K562 (cell line): ENCODE results near the gene MYO3B. TPM values are rescaled to one million over a fixed set of nuclear protein-coding genes. Genes with fewer than 3 reads are reported as not detected.

ENCODE experiments used
- HDAC8 ChIP-seq: fragments of 450-650 bp; IDR thresholded peaks from 2 replicates; pipeline ENCODE4 v1.6.1; 2016; ENCODE audit warnings: mild to moderate bottlenecking, missing genetic modification characterization, moderate library complexity, missing compliant biosample characterization
- MCM3 ChIP-seq: fragments of 450-650 bp; IDR thresholded peaks from 2 replicates; pipeline ENCODE4 v1.6.1; 2016
- MTA2 ChIP-seq: fragments of 450-650 bp; IDR thresholded peaks from 2 replicates; pipeline ENCODE4 v1.6.1; 2016; ENCODE audit warnings: low read depth
- MTA3 ChIP-seq: fragments of 450-650 bp; formaldehyde crosslinking; IDR thresholded peaks from 2 replicates; pipeline ENCODE4 v1.6.1; 2017; ENCODE audit warnings: mild to moderate bottlenecking, borderline replicate concordance
- NCOR1 ChIP-seq: fragments of 450-650 bp; IDR thresholded peaks from 2 replicates; pipeline ENCODE4 v1.6.1; 2016; ENCODE audit warnings: mild to moderate bottlenecking, moderate library complexity
- PHB ChIP-seq: fragments of 250-450 bp; sonication (Bioruptor Pico); IDR thresholded peaks from 2 replicates; pipeline ENCODE4 v1.5.0; 2021
- POLR2AphosphoS5 ChIP-seq: IDR thresholded peaks from 2 replicates; pipeline ENCODE4 v1.6.1; 2011; ENCODE audit warnings: mild to moderate bottlenecking, low read depth, low read length, moderate library complexity; ENCODE audit not compliant: control insufficient read depth, insufficient read depth
- POLR2B ChIP-seq: fragments of 450-650 bp; IDR thresholded peaks from 2 replicates; pipeline ENCODE4 v1.6.1; 2018; ENCODE audit warnings: low read depth; ENCODE audit not compliant: partially characterized antibody
- SIX5 ChIP-seq, 2 experiments: IDR thresholded peaks; 2 replicates each; pipeline ENCODE4 v1.6.1; 2011; ENCODE audit warnings: low read length in 2 of 2, borderline replicate concordance in 1 of 2, low read depth in 1 of 2, mild to moderate bottlenecking in 1 of 2, moderate library complexity in 1 of 2; ENCODE audit not compliant: insufficient read depth in 1 of 2
- SNRNP70 ChIP-seq: fragments of 200-400 bp; formaldehyde crosslinking; optimal IDR thresholded peaks from 2 replicates; pipeline ENCODE3; 2017; ENCODE audit warnings: low read depth, low read length
- TRIM28 ChIP-seq: fragments of 450-650 bp; IDR thresholded peaks from 2 replicates; pipeline ENCODE4 v1.6.1; 2017
- ZBED1 ChIP-seq: IDR thresholded peaks from 2 replicates; pipeline ENCODE4 v1.6.1; 2014
- ZNF24 ChIP-seq: fragments of 450-650 bp; IDR thresholded peaks from 2 replicates; pipeline ENCODE4 v1.6.1; 2016
- ZNF280A ChIP-seq: fragments of 450-650 bp; IDR thresholded peaks from 2 replicates; pipeline ENCODE4 v1.6.1; 2018; ENCODE audit warnings: mild to moderate bottlenecking, low read depth; ENCODE audit not compliant: partially characterized antibody
- ZNF324 ChIP-seq: fragments of 250-450 bp; sonication (Bioruptor Pico); IDR thresholded peaks from 2 replicates; pipeline ENCODE4 v1.4.0; 2020; ENCODE audit warnings: mild to moderate bottlenecking
- ZNF586 ChIP-seq: fragments of 450-650 bp; formaldehyde crosslinking; conservative IDR thresholded peaks from 2 replicates; pipeline ENCODE4 v1.4.0; 2020; ENCODE audit warnings: mild to moderate bottlenecking, moderate library complexity
- polyA plus RNA-seq, 8 experiments: library from polyadenylated mRNA; depleted of rRNA in 4 of 8; stranded (reverse) in 5 of 8; unstranded in 3 of 8; fragments of >200 nt; fragmentation: Nextera tagmentation in 2 of 8; fragmentation: Illumina TruSeq in 1 of 8; extraction: Ambion mirVana in 2 of 8; extraction: Trizol in 1 of 8; gene quantifications; 2 replicates each; pipeline versions ENCODE4 v1.2.1 to v1.2.3, GENCODE V29; 2011 to 2014; ENCODE audit warnings: inconsistent platforms in 1 of 8, missing spikeins in 1 of 8
- total RNA-seq, 7 experiments: library from RNA; depleted of rRNA in 6 of 7; stranded (reverse); fragments of >200 nt in 6 of 7; fragmentation: Illumina TruSeq in 2 of 7; extraction: Trizol in 2 of 7; gene quantifications; 2 replicates each; pipeline versions ENCODE4 v1.2.1 to v1.2.3, GENCODE V29; 2011 to 2021; ENCODE audit warnings: low replicate concordance in 1 of 7
- TF ChIP-seq, protein P1 (sequence below): sonication (generic); formaldehyde crosslinking; IDR thresholded peaks from 2 replicates; pipeline ENCODE4 v1.8.0; 2022; ENCODE audit warnings: missing genetic modification reagents, mild to moderate bottlenecking, borderline replicate concordance
- TF ChIP-seq, protein P2 (sequence below): fragments of 250-450 bp; sonication (Bioruptor Pico); IDR thresholded peaks from 2 replicates; pipeline ENCODE4 v1.5.0; 2021
- TF ChIP-seq, protein P3 (sequence below): sonication (generic); formaldehyde crosslinking; IDR thresholded peaks from 2 replicates; pipeline ENCODE4 v1.8.0; 2023; ENCODE audit warnings: missing genetic modification reagents, mild to moderate bottlenecking, borderline replicate concordance

MYO3B gene
- total and polyA plus RNA-seq, 9 of the 15 experiments (the other 6 are each of a cell fraction or from before 2014, with no cell fraction given): 2.7 to 6.5 (median 3.6) TPM

GRCh38 chr2:170237572-170238120, 59.7 kb downstream of the MYO3B start (continued):
- TF ChIP-seq POLR2AphosphoS5: no peak
- no peak for TF ChIP-seq ZNF586 (CRISPR knock-in tag)
- no peak for TF ChIP-seq MTA3
- TF ChIP-seq SIX5 (IDR thresholded peaks at IDR 0.05; ENCODE audit: borderline replicate concordance in 1 of 2, insufficient read depth in 1 of 2, low read depth in 1 of 2, low read length in 2 of 2): no peak
- no peak for TF ChIP-seq MCM3
- TF ChIP-seq MTA2: no peak
- no peak for TF ChIP-seq ZNF24
- TF ChIP-seq HDAC8 (tag): no peak
- no peak for TF ChIP-seq ZNF280A
- TF ChIP-seq, protein P1, sequence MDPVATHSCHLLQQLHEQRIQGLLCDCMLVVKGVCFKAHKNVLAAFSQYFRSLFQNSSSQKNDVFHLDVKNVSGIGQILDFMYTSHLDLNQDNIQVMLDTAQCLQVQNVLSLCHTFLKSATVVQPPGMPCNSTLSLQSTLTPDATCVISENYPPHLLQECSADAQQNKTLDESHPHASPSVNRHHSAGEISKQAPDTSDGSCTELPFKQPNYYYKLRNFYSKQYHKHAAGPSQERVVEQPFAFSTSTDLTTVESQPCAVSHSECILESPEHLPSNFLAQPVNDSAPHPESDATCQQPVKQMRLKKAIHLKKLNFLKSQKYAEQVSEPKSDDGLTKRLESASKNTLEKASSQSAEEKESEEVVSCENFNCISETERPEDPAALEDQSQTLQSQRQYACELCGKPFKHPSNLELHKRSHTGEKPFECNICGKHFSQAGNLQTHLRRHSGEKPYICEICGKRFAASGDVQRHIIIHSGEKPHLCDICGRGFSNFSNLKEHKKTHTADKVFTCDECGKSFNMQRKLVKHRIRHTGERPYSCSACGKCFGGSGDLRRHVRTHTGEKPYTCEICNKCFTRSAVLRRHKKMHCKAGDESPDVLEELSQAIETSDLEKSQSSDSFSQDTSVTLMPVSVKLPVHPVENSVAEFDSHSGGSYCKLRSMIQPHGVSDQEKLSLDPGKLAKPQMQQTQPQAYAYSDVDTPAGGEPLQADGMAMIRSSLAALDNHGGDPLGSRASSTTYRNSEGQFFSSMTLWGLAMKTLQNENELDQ (CRISPR knock-in tag): no peak
- TF ChIP-seq, protein P2, sequence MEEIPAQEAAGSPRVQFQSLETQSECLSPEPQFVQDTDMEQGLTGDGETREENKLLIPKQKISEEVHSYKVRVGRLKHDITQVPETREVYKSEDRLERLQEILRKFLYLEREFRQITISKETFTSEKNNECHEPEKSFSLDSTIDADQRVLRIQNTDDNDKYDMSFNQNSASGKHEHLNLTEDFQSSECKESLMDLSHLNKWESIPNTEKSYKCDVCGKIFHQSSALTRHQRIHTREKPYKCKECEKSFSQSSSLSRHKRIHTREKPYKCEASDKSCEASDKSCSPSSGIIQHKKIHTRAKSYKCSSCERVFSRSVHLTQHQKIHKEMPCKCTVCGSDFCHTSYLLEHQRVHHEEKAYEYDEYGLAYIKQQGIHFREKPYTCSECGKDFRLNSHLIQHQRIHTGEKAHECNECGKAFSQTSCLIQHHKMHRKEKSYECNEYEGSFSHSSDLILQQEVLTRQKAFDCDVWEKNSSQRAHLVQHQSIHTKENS (CRISPR knock-in tag): no peak
- no peak for TF ChIP-seq ZBED1
- no peak for TF ChIP-seq TRIM28
- TF ChIP-seq ZNF324 (CRISPR knock-in tag): no peak
- TF ChIP-seq, protein P3, sequence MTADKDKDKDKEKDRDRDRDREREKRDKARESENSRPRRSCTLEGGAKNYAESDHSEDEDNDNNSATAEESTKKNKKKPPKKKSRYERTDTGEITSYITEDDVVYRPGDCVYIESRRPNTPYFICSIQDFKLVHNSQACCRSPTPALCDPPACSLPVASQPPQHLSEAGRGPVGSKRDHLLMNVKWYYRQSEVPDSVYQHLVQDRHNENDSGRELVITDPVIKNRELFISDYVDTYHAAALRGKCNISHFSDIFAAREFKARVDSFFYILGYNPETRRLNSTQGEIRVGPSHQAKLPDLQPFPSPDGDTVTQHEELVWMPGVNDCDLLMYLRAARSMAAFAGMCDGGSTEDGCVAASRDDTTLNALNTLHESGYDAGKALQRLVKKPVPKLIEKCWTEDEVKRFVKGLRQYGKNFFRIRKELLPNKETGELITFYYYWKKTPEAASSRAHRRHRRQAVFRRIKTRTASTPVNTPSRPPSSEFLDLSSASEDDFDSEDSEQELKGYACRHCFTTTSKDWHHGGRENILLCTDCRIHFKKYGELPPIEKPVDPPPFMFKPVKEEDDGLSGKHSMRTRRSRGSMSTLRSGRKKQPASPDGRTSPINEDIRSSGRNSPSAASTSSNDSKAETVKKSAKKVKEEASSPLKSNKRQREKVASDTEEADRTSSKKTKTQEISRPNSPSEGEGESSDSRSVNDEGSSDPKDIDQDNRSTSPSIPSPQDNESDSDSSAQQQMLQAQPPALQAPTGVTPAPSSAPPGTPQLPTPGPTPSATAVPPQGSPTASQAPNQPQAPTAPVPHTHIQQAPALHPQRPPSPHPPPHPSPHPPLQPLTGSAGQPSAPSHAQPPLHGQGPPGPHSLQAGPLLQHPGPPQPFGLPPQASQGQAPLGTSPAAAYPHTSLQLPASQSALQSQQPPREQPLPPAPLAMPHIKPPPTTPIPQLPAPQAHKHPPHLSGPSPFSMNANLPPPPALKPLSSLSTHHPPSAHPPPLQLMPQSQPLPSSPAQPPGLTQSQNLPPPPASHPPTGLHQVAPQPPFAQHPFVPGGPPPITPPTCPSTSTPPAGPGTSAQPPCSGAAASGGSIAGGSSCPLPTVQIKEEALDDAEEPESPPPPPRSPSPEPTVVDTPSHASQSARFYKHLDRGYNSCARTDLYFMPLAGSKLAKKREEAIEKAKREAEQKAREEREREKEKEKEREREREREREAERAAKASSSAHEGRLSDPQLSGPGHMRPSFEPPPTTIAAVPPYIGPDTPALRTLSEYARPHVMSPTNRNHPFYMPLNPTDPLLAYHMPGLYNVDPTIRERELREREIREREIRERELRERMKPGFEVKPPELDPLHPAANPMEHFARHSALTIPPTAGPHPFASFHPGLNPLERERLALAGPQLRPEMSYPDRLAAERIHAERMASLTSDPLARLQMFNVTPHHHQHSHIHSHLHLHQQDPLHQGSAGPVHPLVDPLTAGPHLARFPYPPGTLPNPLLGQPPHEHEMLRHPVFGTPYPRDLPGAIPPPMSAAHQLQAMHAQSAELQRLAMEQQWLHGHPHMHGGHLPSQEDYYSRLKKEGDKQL (CRISPR knock-in tag): no peak
- no peak for TF ChIP-seq POLR2B
- TF ChIP-seq NCOR1: no peak
- TF ChIP-seq SNRNP70: no peak
- TF ChIP-seq PHB: 0 out of 2 replicates have a peak, but pooled peaks have one; percentile 31
